ENCODE measurements around the gene METTL9.

DNA sequence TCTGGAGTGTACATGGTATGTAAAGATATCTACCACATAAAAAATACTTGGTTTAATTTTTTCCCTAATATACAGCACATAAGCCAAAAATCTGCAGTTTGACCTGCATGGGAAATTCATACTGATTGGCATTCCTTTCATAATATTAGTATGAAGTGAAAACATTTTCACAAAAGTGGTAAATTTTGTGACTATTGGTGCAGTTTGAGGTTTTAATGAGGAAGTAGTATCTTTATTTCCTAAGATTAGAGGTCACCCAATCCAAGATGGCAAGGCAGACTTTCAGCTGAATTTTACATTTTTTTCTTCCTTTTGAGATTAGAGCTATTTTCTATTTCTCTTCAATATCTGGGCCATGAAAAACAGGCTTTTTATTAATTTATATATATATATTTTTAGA lies 21.2 kb downstream of the METTL9 start:
- TF ChIP-seq, protein P1, sequence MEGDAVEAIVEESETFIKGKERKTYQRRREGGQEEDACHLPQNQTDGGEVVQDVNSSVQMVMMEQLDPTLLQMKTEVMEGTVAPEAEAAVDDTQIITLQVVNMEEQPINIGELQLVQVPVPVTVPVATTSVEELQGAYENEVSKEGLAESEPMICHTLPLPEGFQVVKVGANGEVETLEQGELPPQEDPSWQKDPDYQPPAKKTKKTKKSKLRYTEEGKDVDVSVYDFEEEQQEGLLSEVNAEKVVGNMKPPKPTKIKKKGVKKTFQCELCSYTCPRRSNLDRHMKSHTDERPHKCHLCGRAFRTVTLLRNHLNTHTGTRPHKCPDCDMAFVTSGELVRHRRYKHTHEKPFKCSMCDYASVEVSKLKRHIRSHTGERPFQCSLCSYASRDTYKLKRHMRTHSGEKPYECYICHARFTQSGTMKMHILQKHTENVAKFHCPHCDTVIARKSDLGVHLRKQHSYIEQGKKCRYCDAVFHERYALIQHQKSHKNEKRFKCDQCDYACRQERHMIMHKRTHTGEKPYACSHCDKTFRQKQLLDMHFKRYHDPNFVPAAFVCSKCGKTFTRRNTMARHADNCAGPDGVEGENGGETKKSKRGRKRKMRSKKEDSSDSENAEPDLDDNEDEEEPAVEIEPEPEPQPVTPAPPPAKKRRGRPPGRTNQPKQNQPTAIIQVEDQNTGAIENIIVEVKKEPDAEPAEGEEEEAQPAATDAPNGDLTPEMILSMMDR (IDR thresholded peaks at IDR 0.05), result no peak
- TF ChIP-seq POLR2A (IDR thresholded peaks at IDR 0.05), result no peak

Measured in uterus (tissue), 2 donors.